22Rv1 (cell line): ENCODE results near the gene HLA-E.
"Not testable (repeated sequence)": the region's sequence is repeated elsewhere in the genome, so short reads cannot be mapped to it uniquely, and the experiment has no call there.

Experiments
- ZFX ChIP-seq: fragments of 450-650 bp; IDR thresholded peaks from 2 replicates; pipeline ENCODE4 v1.6.1; 2017; ENCODE audit warnings: antibody characterized with exemption, borderline replicate concordance
- TF ChIP-seq, protein P1 (sequence below): fragments of 450-650 bp; IDR thresholded peaks from 2 replicates; pipeline ENCODE4 v1.5.1; 2017; ENCODE audit warnings: mild to moderate bottlenecking

DNA sequence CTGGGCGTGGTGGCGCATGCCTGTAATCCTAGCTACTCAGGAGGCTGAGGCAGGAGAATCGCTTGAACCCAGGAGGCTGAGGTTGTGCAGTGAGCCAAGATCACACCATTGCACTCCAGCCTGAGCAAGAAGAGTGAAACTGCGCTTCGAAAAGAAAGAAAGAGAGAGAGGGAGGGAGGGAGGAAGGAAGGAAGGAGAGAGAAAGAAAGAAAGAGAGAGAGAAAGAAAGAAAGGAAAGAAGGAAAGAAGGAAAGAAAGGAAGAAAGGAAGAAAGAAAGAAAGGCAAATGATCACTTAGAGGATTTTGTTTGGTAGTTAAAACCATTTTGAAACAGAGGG, 7.9 kb downstream of the HLA-E start:
- TF ChIP-seq, protein P1, sequence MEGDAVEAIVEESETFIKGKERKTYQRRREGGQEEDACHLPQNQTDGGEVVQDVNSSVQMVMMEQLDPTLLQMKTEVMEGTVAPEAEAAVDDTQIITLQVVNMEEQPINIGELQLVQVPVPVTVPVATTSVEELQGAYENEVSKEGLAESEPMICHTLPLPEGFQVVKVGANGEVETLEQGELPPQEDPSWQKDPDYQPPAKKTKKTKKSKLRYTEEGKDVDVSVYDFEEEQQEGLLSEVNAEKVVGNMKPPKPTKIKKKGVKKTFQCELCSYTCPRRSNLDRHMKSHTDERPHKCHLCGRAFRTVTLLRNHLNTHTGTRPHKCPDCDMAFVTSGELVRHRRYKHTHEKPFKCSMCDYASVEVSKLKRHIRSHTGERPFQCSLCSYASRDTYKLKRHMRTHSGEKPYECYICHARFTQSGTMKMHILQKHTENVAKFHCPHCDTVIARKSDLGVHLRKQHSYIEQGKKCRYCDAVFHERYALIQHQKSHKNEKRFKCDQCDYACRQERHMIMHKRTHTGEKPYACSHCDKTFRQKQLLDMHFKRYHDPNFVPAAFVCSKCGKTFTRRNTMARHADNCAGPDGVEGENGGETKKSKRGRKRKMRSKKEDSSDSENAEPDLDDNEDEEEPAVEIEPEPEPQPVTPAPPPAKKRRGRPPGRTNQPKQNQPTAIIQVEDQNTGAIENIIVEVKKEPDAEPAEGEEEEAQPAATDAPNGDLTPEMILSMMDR = not testable (repeated sequence)
- not testable (repeated sequence) for TF ChIP-seq ZFX
